GM18867 (cell line): Measurements from ENCODE around the gene MAP2K5.
"Not testable (repeated sequence)": the region's sequence is repeated elsewhere in the genome, so short reads cannot be mapped to it uniquely, and the experiment has no call there.

Experiments
- ATAC-seq: cut with Tn5 transposase; IDR thresholded peaks from one replicate; pipeline ENCODE4 v1.9.1; 2021; ENCODE audit warnings: mild to moderate bottlenecking, moderate library complexity; ENCODE audit not compliant: unreplicated experiment

MAP2K5 gene

GRCh38 chr15:67646847-67647246 lies 104.3 kb downstream of the MAP2K5 start:
- ATAC-seq: no peak

GRCh38 chr15:67652586-67652985 lies 110.1 kb downstream of the MAP2K5 start:
- no peak for ATAC-seq

GRCh38 chr15:67660446-67660845 lies 117.9 kb downstream of the MAP2K5 start:
- no peak for ATAC-seq

GRCh38 chr15:67660874-67661606 lies 118.5 kb downstream of the MAP2K5 start:
- no peak for ATAC-seq

- ATAC-seq: no peak
These were observed 128.3 kb downstream of the MAP2K5 start for GRCh38 chr15:67670647-67671305.

- not testable (repeated sequence) for ATAC-seq
These were observed 130.3 kb downstream of the MAP2K5 start for GRCh38 chr15:67672834-67673233.

GRCh38 chr15:67674983-67675382 lies 132.5 kb downstream of the MAP2K5 start:
- ATAC-seq: no peak

- ATAC-seq: no peak
These were observed 135.6 kb downstream of the MAP2K5 start for GRCh38 chr15:67678089-67678488.

GRCh38 chr15:67678993-67679392 lies 136.5 kb downstream of the MAP2K5 start:
- ATAC-seq: no peak

- ATAC-seq: no peak
These were observed 138.1 kb downstream of the MAP2K5 start for GRCh38 chr15:67680641-67681040.

GRCh38 chr15:67685008-67685599 lies 142.6 kb downstream of the MAP2K5 start:
- ATAC-seq: no peak

- no peak for ATAC-seq
These were observed 143.2 kb downstream of the MAP2K5 start for GRCh38 chr15:67685716-67686115.

- no peak for ATAC-seq
These were observed 148.4 kb downstream of the MAP2K5 start for GRCh38 chr15:67690936-67691335.

GRCh38 chr15:67691450-67691849 lies 148.9 kb downstream of the MAP2K5 start:
- no peak for ATAC-seq

GRCh38 chr15:67692573-67692972 lies 150.1 kb downstream of the MAP2K5 start:
- ATAC-seq: no peak

GRCh38 chr15:67696087-67696486 lies 153.6 kb downstream of the MAP2K5 start:
- ATAC-seq: no peak

- no peak for ATAC-seq
These were observed 157.5 kb downstream of the MAP2K5 start for GRCh38 chr15:67700023-67700422.

- no peak for ATAC-seq
These were observed 159.2 kb downstream of the MAP2K5 start for GRCh38 chr15:67701669-67702068.

GRCh38 chr15:67707520-67708283 lies 165.2 kb downstream of the MAP2K5 start:
- no peak for ATAC-seq

- ATAC-seq: no peak
These were observed 166.0 kb downstream of the MAP2K5 start for GRCh38 chr15:67708500-67708899.

- ATAC-seq: no peak
These were observed 172.7 kb downstream of the MAP2K5 start for GRCh38 chr15:67715170-67715569.
